Measurements from ENCODE around the gene SYN1. TPM values are rescaled to one million over a fixed set of nuclear protein-coding genes. Genes with fewer than 3 reads are reported as not detected.

Gene SYN1
- polyA plus RNA-seq, 1 of the 3 experiments (the other 2 are of a cell fraction) = 0.08 TPM

DNA sequence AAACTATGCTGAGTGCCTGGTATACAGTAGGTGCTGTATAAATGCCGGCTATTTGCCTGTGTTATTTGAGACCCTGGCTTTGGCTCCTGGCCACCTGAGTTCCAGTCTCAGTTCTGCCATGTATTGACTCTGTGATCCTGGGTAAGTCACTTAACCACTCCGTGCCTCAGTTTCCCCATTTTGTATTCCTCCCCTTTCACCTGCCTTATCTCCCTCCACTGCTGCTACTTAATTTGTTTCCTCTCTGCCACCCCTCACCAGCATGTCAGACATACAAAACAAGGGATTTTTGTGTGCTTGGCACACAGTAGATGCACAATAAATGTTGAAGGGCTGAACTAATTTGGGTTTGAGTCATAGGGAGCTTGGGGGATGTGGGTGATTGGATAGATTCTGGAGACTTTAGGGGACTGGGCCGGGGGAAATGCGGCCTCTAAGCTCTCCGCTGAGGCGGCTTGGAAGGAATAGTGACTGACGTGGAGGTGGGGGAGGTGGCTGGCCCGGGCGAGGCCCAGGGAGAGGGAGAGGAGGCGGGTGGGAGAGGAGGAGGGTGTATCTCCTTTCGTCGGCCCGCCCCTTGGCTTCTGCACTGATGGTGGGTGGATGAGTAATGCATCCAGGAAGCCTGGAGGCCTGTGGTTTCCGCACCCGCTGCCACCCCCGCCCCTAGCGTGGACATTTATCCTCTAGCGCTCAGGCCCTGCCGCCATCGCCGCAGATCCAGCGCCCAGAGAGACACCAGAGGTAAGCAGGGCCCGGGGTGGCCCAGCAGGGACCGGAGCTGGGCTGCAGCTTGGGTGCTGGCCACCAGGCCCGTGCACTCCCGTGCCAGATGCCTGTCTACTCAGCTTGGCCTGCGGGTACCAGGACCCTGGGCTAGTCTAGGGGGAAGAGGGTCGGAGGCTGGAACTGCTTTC is 37.7 kb downstream of the SYN1 start, which contains the start of gene TIMP1 (continued):
- TF ChIP-seq, protein P1, sequence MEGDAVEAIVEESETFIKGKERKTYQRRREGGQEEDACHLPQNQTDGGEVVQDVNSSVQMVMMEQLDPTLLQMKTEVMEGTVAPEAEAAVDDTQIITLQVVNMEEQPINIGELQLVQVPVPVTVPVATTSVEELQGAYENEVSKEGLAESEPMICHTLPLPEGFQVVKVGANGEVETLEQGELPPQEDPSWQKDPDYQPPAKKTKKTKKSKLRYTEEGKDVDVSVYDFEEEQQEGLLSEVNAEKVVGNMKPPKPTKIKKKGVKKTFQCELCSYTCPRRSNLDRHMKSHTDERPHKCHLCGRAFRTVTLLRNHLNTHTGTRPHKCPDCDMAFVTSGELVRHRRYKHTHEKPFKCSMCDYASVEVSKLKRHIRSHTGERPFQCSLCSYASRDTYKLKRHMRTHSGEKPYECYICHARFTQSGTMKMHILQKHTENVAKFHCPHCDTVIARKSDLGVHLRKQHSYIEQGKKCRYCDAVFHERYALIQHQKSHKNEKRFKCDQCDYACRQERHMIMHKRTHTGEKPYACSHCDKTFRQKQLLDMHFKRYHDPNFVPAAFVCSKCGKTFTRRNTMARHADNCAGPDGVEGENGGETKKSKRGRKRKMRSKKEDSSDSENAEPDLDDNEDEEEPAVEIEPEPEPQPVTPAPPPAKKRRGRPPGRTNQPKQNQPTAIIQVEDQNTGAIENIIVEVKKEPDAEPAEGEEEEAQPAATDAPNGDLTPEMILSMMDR (IDR thresholded peaks at IDR 0.05) = no peak
- no peak for TF ChIP-seq EZH2phosphoT487 (IDR thresholded peaks at IDR 0.05; ENCODE audit: borderline replicate concordance, low read depth)
- TF ChIP-seq, protein P2, sequence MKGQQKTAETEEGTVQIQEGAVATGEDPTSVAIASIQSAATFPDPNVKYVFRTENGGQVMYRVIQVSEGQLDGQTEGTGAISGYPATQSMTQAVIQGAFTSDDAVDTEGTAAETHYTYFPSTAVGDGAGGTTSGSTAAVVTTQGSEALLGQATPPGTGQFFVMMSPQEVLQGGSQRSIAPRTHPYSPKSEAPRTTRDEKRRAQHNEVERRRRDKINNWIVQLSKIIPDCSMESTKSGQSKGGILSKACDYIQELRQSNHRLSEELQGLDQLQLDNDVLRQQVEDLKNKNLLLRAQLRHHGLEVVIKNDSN (IDR thresholded peaks at IDR 0.05; ENCODE audit: borderline replicate concordance, low read depth) = no peak
- no peak for TF ChIP-seq TAF1 (IDR thresholded peaks at IDR 0.05; ENCODE audit: borderline replicate concordance, low read depth, low read length)
- TF ChIP-seq RCOR1 (IDR thresholded peaks at IDR 0.05; ENCODE audit: low read length) = no peak

DNA sequence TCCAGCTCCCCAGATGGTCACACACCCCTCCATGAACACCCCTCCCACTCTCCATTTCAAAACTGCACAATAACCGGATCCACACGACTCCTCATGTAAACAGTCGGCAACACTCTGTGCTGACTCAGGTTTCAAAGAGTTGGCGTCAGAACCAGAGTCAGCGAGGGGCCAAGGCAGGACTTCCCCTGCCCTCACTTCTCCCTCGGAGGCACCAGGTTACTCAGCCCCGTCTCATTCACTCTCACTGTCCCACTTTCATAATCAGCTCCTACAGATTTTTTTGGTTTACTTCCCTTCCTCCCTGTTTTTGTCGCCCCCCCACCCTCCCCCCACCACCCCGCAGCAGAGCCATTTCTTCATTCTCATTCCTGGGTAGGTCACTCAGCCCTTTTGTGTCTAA is 40.1 kb downstream of the SYN1 start:
- no peak for DNase-seq
- H3K4me3 ChIP-seq (ENCODE audit: low read depth in 2 of 2, low read length in 1 of 2) = no peak overlapping the region
- no peaks in the 10 kb centered on the region; the same call in 1 of the 2 replicates for H3K27me3 ChIP-seq (ENCODE audit: insufficient read depth)
- H3K79me2 ChIP-seq (ENCODE audit: insufficient read depth) = peaks cover 13% of the 10 kb centered on the region; the same call in 1 of the 2 replicates
- H3K4me1 ChIP-seq (ENCODE audit: control insufficient read depth in 1 of 2, insufficient read depth in 2 of 2, low read depth in 1 of 2, low read length in 1 of 2) = peaks cover 0 to 2% of the 10 kb centered on the region in 2 experiments; a peak in 1 of 4 replicates
- ChIA-PET POLR2A (no interaction called here), CTCF (no interaction called here)
- H2AFZ ChIP-seq (ENCODE audit: low read depth) = no peak overlapping the region
- no peaks in the 10 kb centered on the region for H3K36me3 ChIP-seq (replicated peaks in 1 of 2; ENCODE audit: control insufficient read depth in 1 of 2, insufficient read depth in 2 of 2, low read length in 1 of 2)
- H3K9me3 ChIP-seq = no peaks in the 10 kb centered on the region
- no peak overlapping the region for H3K27ac ChIP-seq (ENCODE audit: low read depth in 2 of 2, low read length in 1 of 2)
- no peaks in the 10 kb centered on the region for H4K20me1 ChIP-seq (ENCODE audit: insufficient read depth)
- no peaks in the 10 kb centered on the region for H3K9me2 ChIP-seq
- H3K4me2 ChIP-seq = no peak overlapping the region
- peaks cover 8% of the 10 kb centered on the region for H3F3A ChIP-seq (replicated peaks; ENCODE audit: insufficient read depth)
- no peak overlapping the region for H3K9ac ChIP-seq
- TF ChIP-seq TEAD4 (IDR thresholded peaks at IDR 0.05; ENCODE audit: borderline replicate concordance, insufficient read depth) = no peak
- TF ChIP-seq RCOR1 (IDR thresholded peaks at IDR 0.05; ENCODE audit: low read length) = no peak
- TF ChIP-seq GABPA (IDR thresholded peaks at IDR 0.05; ENCODE audit: low read depth) = no peak
- TF ChIP-seq, protein P2 (IDR thresholded peaks at IDR 0.05; ENCODE audit: borderline replicate concordance, low read depth) = no peak
- TF ChIP-seq FOXM1 (IDR thresholded peaks at IDR 0.05; ENCODE audit: low read depth) = no peak
- no peak for TF ChIP-seq TAF1 (IDR thresholded peaks at IDR 0.05; ENCODE audit: borderline replicate concordance, low read depth, low read length)
- TF ChIP-seq RAD21 (IDR thresholded peaks at IDR 0.05; ENCODE audit: low read length) = no peak
- WGBS (ENCODE audit: low lambda C conversion rate) = 27% methylated on average over 9 of the region's 9 CpGs
